ENCODE data around the gene OSBPL2. TPM values are rescaled to one million over a fixed set of nuclear protein-coding genes. Genes with fewer than 3 reads are reported as not detected.
A peak's percentile ranks its signal among the peaks of the same experiment; 100 is the strongest.

Gene OSBPL2
- total RNA-seq, 1 donor from 2014 or later = 29.9 TPM

DNA sequence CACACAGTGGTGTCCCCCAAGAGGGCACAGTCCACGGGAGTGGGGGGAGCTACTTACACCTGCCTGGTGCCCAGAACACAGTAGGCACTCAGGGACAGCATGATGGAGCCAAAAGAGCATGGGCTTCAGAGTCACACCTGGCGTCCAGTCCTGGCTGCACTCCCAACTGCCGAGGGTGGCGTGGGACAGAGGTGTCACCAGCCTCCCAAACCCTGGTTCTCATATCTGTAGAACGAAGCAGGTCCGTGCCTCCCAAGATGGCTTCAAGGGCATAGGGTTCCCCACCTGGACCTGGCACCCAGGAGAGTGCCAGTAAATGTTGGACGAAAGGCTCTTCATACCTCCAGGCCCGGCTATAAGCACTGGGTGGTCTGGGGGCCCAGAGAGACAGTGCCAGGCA lies 27.1 kb upstream of the OSBPL2 start:
- Mint-ChIP-seq H3K9me3 (no peaks in the 10 kb centered on the region), H3K27me3 (ENCODE audit: low read depth) (no peaks in the 10 kb centered on the region), H3K4me1 (ENCODE audit: low read depth) (no peaks in the 10 kb centered on the region), H3K4me3 (ENCODE audit: low read depth) (no peak overlapping the region), H3K36me3 (ENCODE audit: low read depth) (no peaks in the 10 kb centered on the region), H3K27ac (no peak overlapping the region)
- intact Hi-C loops (cut with micrococcal nuclease) = no loop called here
- DNase-seq (ENCODE audit: low spot score) = no peak

DNA sequence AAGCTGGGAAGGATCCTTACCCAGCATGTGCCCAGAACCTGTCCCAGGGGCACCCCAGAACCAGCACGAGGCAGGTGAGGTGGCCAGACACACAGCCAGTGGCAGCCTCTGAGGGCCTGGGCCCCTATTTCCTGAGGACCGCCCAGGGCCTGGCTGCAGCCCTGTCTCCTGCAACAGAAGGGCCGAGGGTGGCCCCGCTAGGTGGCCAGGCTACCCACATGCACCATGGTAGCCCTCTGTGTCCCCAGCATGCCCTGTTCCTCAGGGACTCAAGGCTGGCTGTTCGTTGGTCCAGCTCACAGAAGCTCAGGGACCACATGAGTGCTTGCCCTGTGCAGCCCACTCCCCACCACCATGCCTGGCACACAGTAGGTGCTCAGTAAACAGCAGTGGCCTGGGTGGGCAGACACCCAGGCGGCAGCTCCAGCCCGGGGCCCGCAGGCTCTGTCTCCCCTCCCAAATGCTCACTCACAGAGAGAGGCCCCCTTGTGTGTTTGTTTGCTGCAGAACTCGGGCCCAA lies 26.5 kb upstream of the OSBPL2 start:
- Mint-ChIP-seq H3K4me1 (ENCODE audit: low read depth) (no peaks in the 10 kb centered on the region), H3K4me3 (ENCODE audit: low read depth) (no peak overlapping the region), H3K27me3 (ENCODE audit: low read depth) (no peaks in the 10 kb centered on the region), H3K9me3 (no peaks in the 10 kb centered on the region), H3K36me3 (ENCODE audit: low read depth) (no peaks in the 10 kb centered on the region), H3K27ac (no peak overlapping the region)
- DNase-seq (ENCODE audit: low spot score) = no peak
- intact Hi-C loops (cut with micrococcal nuclease) = no loop called here

DNA sequence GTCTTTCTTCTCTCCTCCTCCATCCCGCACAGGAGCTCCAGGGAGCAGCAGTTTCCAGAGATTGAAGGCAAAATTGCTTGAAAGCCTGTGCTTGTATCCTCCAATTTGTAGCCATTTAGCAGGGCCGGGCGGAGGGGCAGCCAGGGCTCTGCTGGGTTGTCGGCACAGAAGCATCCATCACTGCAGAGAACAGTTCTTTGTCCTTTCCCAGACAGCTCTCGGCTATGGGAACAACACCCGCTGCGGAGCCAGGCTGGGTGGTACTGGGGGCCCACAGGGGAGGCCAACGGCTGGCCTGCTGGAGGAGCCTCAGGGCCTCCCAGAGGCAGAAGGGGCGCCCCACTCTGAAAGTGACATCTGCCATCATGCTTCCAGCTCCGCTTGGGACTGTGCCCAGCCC lies 26.0 kb upstream of the OSBPL2 start:
- H3K9me3 Mint-ChIP-seq = no peaks in the 10 kb centered on the region
- no peaks in the 10 kb centered on the region for H3K4me1 Mint-ChIP-seq (ENCODE audit: low read depth)

DNA sequence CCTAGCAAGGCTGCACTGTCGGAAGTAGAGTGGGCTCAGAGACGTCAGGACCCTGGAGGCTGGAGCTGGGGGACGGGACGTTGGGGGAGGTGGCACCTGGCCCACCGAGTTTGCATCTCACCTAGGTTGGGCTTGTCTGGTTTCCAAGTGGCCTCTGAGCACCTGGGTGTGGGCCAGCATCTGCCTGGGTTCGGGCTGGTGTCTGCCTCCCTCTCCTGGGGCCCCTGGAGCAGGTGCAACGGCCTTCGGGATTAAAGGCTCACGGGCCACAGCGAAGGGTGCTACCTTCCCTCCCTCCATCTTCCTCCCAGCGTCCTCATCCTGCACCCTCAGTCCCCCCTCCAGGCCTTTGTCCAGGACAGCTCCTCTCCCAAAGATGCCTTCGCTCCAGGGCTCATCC lies 24.3 kb upstream of the OSBPL2 start:
- H3K36me3 Mint-ChIP-seq (ENCODE audit: low read depth) = no peaks in the 10 kb centered on the region
- H3K27me3 Mint-ChIP-seq (ENCODE audit: low read depth) = peaks cover 8% of the 10 kb centered on the region
- H3K9me3 Mint-ChIP-seq = no peaks in the 10 kb centered on the region
- no peak overlapping the region for H3K27ac Mint-ChIP-seq
- H3K4me3 Mint-ChIP-seq (ENCODE audit: low read depth) = no peak overlapping the region
- H3K4me1 Mint-ChIP-seq (ENCODE audit: low read depth) = no peaks in the 10 kb centered on the region
- intact Hi-C loops (cut with micrococcal nuclease) = no loop called here
- DNase-seq (ENCODE audit: low spot score) = no peak

More for the DNA sequence above, 26.0 kb upstream of the OSBPL2 start:
- intact Hi-C loops (cut with micrococcal nuclease) = no loop called here
- H3K36me3 Mint-ChIP-seq (ENCODE audit: low read depth) = no peaks in the 10 kb centered on the region
- H3K4me3 Mint-ChIP-seq (ENCODE audit: low read depth) = no peak overlapping the region
- peaks cover 2% of the 10 kb centered on the region for H3K27me3 Mint-ChIP-seq (ENCODE audit: low read depth)
- H3K27ac Mint-ChIP-seq = no peak overlapping the region
- no peak for DNase-seq (ENCODE audit: low spot score)

DNA sequence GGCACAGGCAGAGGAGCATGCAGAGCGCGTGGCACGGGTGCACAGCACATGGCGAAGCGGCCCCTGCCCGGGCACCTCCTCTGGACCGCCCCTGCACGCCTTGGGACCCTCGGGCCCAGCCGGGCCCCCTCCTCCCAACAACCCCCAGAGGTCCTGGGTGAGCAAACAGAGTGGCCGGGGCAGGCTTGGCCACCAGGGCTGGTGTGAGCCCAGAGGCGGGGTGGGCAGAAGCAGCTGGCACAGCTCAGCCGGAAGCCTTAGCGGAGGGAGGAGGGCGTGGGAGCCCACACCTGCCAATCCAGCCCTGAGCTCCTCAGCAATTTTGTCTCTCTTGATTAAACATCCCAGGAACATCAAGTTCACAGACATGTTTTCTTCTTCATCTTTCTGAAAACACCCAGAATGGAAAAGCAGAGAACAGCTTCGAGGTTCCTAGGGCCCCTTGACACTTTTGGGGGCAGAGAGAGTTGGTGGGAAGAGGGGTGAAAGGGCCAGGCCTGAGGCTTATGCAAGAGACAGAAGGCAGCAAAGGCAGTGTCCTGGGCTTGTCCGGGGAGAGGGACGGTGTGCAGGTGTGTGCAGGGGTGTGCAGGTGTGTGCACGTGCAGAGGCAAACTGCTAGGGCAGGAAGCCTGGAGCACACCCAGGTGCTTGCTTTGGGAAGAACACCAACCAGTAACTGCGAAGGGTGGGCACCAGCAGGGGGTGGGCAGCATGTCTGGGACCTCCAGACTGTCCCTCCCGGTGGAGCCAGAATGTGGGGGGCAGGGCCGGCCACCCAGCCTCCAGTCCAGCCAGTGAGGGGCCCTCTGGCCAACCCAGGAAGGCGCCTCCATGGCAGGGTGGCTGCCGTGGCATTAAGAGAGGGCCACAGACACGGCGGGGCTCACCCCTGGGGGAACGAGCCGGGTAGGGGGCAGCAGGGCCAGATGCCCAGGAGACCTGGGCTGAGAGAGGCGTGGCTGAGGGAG lies 23.0 kb upstream of the OSBPL2 start:
- H3K27ac Mint-ChIP-seq = no peak overlapping the region

DNA sequence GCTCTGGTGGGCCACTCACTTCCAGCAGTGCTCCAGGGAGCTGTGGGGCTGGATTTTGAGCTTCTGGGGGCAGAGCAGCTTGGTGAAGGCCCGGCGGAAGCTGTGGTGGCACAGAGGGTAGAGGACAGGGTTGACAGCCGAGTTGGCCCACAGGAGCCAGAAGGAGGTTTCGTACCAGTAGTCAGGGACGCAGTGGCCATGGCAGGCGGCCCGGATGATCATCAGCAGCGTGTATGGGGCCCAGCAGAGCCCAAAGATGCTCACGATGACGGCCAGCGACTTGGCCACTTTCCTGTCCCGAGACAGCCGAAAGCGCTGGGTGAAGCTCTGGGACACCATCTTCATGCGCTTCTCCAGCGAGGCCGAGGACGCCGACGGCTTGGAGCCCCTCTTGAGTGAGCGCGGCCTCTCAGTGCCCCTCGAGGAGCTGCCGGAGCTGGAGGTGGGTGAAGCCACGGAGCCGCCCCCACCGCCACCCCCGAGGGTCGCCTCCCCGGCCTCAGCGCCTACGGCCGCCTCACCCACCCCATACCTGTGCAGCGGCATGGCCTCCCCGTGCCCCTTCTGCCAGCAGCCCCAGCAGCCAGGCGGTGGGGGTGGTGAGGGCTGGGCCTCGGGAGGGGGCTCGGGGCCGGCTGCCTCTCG lies 22.2 kb upstream of the OSBPL2 start:
- Mint-ChIP-seq H3K27me3 (ENCODE audit: low read depth) (peaks cover 17% of the 10 kb centered on the region), H3K4me1 (ENCODE audit: low read depth) (no peaks in the 10 kb centered on the region), H3K9me3 (no peaks in the 10 kb centered on the region), H3K27ac (no peak overlapping the region), H3K4me3 (ENCODE audit: low read depth) (no peak overlapping the region), H3K36me3 (ENCODE audit: low read depth) (no peaks in the 10 kb centered on the region)
- intact Hi-C loops (cut with micrococcal nuclease) = no loop called here
- no peak for DNase-seq (ENCODE audit: low spot score)

More for the DNA sequence above, 23.0 kb upstream of the OSBPL2 start:
- Mint-ChIP-seq H3K27me3 (ENCODE audit: low read depth) (peaks cover 11% of the 10 kb centered on the region), H3K4me1 (ENCODE audit: low read depth) (no peaks in the 10 kb centered on the region), H3K9me3 (no peaks in the 10 kb centered on the region), H3K4me3 (ENCODE audit: low read depth) (no peak overlapping the region), H3K36me3 (ENCODE audit: low read depth) (no peaks in the 10 kb centered on the region)
- intact Hi-C loops (cut with micrococcal nuclease) = no loop called here
- DNase-seq (ENCODE audit: low spot score) = no peak

DNA sequence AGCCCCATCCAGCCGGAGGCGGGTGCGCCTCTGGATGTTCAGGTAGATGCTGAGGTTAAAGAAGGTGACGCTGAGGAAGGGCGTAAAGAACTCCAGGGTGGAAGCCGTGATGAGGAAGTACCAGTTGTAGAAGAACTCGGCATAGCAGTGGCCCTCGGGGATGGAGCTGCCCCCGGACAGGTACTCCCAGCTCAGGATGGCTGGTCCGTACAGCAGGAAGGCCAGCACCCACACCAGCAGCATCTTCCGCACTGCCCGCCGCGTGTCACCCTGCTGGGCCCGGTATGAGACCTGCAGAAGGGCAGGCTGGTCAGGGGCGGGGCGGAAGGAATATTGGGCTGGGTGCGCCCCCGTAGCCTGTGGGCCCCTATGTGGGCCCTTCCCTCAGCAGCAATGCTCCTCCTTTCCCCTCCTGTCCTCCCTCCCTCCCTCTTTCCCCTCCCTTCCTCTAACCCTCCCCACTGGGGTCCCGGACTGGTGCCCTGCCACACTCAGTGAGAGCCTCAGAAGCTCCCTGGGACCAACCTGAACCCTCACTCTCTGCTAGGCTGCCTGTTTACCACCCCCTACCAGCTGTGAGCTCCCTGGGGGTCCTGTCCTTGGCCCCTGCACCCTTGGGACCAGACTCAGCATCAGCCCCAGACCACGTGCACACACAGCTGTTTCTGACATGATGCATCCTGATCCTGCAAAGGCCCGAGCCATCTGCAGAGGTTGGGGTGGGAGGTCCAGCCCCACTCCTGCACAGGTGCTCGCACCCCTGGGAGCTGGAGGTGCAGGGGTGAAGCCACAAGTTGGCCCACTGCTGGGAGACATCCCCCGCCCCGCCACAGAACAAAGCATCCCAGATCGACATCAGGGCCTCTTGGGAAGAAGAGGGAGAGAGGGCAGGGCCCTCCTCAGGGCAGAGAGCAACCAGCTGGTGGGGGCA lies 21.4 kb upstream of the OSBPL2 start:
- H3K4me1 Mint-ChIP-seq (ENCODE audit: low read depth) = no peaks in the 10 kb centered on the region
- H3K27me3 Mint-ChIP-seq (ENCODE audit: low read depth) = peaks cover 21% of the 10 kb centered on the region
- DNase-seq (ENCODE audit: low spot score) = no peak
- intact Hi-C loops (cut with micrococcal nuclease) = no loop called here
- H3K36me3 Mint-ChIP-seq (ENCODE audit: low read depth) = no peaks in the 10 kb centered on the region
- H3K27ac Mint-ChIP-seq = no peak overlapping the region
- no peak overlapping the region for H3K4me3 Mint-ChIP-seq (ENCODE audit: low read depth)
- no peaks in the 10 kb centered on the region for H3K9me3 Mint-ChIP-seq

DNA sequence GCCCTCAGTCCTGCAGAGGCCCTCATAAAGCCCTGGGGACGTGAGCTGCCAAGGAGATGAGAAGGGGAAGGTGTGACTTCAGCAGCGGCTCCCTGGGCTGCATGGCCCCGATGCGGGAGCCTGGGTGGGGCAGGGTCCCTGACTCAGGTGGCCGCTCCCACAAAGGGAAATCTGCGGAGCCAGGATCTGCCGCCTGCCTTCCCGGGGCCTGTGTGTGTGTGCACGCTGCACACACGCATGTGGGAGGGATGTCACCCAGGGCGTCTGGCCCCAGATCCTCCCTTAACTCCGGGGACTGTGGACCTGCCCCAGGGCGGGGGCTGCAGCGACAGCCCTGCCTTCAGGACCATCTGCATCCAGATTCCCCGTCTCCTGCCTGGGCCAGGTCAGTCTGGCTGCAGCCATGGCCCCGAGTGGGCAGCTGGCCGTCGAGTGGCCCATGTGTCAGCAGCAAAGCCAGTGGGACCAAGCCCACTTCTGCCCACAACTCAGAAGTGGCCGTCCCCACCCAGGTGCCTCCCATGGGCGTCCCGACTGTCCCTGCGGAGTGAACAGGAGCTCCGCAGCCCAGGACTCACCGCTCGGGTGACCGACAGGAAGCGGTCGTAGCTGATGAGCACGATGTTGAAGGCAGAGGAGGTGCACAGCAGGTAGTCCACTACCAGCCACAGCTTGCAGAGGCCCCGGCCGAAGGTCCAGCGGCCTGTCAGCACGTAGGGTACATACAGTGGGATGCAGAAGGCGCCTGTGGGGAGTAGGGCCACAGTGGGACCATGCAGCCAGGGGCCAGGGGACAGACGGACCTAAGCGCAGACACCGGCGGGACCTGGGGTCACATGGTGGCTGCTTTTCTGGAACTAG lies 20.2 kb upstream of the OSBPL2 start:
- no peaks in the 10 kb centered on the region for H3K9me3 Mint-ChIP-seq
- H3K36me3 Mint-ChIP-seq (ENCODE audit: low read depth) = no peaks in the 10 kb centered on the region
- peaks cover 21% of the 10 kb centered on the region for H3K27me3 Mint-ChIP-seq (ENCODE audit: low read depth)
- H3K27ac Mint-ChIP-seq = no peak overlapping the region
- no peak for DNase-seq (ENCODE audit: low spot score)
- H3K4me3 Mint-ChIP-seq (ENCODE audit: low read depth) = no peak overlapping the region
- H3K4me1 Mint-ChIP-seq (ENCODE audit: low read depth) = no peaks in the 10 kb centered on the region
- intact Hi-C loops (cut with micrococcal nuclease) = no loop called here

DNA sequence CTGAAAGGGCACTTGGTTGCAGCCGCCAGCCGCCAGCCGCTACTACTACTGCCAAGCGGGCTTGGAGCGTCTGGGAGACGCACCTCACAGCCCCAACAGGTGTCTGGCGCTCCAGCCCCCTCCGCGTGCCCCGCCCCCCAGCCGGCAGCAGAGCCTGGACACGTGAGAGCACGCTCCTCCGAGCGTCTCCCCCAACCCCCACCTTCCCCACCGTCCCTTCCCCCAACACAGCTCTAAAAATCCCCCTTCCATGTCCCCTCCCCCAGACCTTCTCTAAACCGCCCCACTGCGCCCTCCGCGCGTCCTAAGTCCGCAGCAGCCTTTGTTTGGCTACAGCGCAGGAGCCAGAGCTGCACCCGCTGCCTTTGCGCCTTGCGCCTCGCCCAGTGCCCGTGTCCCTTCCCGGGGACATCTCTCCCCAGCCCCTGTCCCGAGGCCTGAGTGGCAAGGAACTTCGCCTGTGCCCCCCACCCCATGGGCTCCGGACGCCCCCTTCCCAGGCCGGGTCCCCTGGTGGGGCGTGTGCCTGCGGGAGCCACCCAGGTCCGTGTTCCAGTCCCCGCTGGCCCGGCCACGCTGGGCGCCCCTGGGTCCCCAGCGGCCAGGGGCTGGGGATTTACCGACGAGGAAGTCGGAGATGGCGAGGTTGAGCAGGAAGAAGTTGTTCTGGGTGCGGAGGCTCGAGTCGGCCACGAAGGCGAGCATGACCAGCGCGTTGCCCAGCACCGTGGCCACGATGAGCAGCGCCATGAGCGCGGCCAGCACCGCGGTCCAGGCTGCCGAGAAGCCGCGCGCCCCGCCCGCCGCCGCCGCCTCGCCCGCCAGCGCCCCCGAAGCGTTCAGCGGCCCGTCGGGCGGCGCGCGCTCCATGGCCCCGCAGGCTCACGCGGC lies 19.0 kb upstream of the OSBPL2 start:
- intact Hi-C loops (cut with micrococcal nuclease) = no loop called here
- H3K4me3 Mint-ChIP-seq (ENCODE audit: low read depth) = peak overlapping the region; percentile 5

DNA sequence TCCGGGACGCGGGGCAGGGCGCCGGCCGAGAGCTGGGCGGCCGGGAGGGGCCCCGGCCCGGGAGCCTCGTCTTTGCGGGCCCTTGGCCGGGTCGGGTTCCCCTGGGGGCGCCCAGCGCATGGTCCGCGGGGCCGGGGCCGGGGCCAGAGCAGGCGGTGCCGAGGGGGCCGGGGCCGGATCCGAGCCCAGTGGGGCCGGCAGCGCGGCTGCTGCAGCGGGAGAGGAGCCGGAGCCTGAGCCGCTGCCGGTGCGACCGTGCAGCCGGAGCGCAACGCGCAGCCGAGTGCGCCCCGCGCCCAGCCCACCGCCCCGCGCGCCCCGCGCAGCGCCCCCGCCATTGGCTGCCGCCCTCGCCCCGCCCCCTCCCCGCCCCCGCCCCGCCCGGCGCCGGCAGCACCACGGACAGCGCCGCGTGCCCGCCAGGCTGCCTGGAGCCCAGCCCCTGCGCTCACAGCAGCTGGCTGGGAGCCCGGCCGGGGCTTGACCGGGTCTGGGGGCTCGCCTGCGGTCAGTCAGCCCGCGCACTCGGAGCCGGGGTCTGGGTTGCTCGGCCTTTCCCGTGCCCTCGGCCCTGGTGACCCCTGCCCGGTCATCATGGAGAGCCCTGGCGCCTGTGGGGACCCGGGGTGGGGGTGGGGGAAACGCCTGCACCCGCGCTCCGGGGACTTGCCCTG lies 18.2 kb upstream of the OSBPL2 start, which contains the start of gene HRH3:
HRH3 (minus strand) TSS at position 287 of the 674 bp plus-strand sequence. CDS start 308 bp downstream, outside the sequence.
- Mint-ChIP-seq H3K36me3 (ENCODE audit: low read depth) (no peaks in the 10 kb centered on the region), H3K9me3 (no peaks in the 10 kb centered on the region), H3K4me1 (ENCODE audit: low read depth) (no peaks in the 10 kb centered on the region), H3K4me3 (ENCODE audit: low read depth) (peak within 1 kb of the TSS; percentile 5), H3K27ac (no peak within 1 kb of the TSS), H3K27me3 (ENCODE audit: low read depth) (peaks cover 21% of the 10 kb centered on the region)
- DNase-seq (ENCODE audit: low spot score) = peak; percentile 38
- intact Hi-C loops (cut with micrococcal nuclease) = no loop called here

More for the DNA sequence above, 19.0 kb upstream of the OSBPL2 start:
- peaks cover 21% of the 10 kb centered on the region for H3K27me3 Mint-ChIP-seq (ENCODE audit: low read depth)
- H3K9me3 Mint-ChIP-seq = no peaks in the 10 kb centered on the region
- no peaks in the 10 kb centered on the region for H3K4me1 Mint-ChIP-seq (ENCODE audit: low read depth)
- no peaks in the 10 kb centered on the region for H3K36me3 Mint-ChIP-seq (ENCODE audit: low read depth)
- H3K27ac Mint-ChIP-seq = no peak overlapping the region
- no peak for DNase-seq (ENCODE audit: low spot score)

Data from activated T-helper 2 cell treated with anti-CD3 and anti-CD28 coated beads, Interferon-gamma antibody, Interleukin-2, Interleukin-4, amounts not matched to agents 10 μg/mL and 5 μg/mL and 100 μg/mL, durations not matched to agents 14 hours and 24 hours and 36 hours (primary cell).